Measurements from ENCODE around the gene PTCD1. TPM values are rescaled to one million over a fixed set of nuclear protein-coding genes. Genes with fewer than 3 reads are reported as not detected.

Gene PTCD1
- total and polyA plus RNA-seq, 10 donors, result 2.1 to 17.5 (median 5.3) TPM

DNA sequence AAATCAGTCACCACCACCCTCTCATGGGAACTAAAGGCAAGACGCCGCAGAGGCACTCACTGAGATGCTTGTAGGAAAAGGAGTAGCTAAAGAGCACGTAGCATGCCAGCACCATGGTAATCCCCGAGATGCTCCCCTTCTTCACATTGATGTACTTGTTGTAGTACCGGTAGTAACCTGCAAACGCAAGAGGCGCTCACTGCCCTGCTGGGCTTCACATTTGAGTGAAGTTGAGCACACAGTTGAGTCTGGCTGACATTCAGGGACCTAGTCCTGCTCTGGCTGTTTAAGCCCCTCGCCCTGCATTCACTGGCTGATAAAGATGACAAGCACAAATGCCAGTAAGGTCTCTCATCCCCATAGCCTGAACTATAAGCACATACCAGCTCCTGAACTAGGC is 20.5 kb upstream of the PTCD1 start:
- H3K27me3 ChIP-seq (replicated peaks in 1 of 7), result no peaks in the 10 kb centered on the region
- H3K4me3 ChIP-seq, result no peak overlapping the region
- intact Hi-C loops (cut with DNase I; ENCODE audit: low total_unique reads), result no loop called here
- no peak for DNase-seq
- H3K27ac ChIP-seq, result no peak overlapping the region
- TF ChIP-seq, protein P1, sequence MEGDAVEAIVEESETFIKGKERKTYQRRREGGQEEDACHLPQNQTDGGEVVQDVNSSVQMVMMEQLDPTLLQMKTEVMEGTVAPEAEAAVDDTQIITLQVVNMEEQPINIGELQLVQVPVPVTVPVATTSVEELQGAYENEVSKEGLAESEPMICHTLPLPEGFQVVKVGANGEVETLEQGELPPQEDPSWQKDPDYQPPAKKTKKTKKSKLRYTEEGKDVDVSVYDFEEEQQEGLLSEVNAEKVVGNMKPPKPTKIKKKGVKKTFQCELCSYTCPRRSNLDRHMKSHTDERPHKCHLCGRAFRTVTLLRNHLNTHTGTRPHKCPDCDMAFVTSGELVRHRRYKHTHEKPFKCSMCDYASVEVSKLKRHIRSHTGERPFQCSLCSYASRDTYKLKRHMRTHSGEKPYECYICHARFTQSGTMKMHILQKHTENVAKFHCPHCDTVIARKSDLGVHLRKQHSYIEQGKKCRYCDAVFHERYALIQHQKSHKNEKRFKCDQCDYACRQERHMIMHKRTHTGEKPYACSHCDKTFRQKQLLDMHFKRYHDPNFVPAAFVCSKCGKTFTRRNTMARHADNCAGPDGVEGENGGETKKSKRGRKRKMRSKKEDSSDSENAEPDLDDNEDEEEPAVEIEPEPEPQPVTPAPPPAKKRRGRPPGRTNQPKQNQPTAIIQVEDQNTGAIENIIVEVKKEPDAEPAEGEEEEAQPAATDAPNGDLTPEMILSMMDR (IDR thresholded peaks at IDR 0.05 in 8 of 11, conservative IDR thresholded peaks at IDR 0.05 in 3 of 11), result peak in 2 of 11 experiments; percentile 8 to 33
- TF ChIP-seq POLR2A (IDR thresholded peaks at IDR 0.05), result no peak
- H3K4me1 ChIP-seq, result peaks cover 3 to 61% (median 36%) of the 10 kb centered on the region in 6 donors
- H3K36me3 ChIP-seq, result peaks cover 0 to 100% (median 60%) of the 10 kb centered on the region in 6 donors
- no peaks in the 10 kb centered on the region for H3K9me3 ChIP-seq
- 87 to 97% (median 91%) methylated on average over 8 of the region's 8 CpGs for WGBS, 5 donors

DNA sequence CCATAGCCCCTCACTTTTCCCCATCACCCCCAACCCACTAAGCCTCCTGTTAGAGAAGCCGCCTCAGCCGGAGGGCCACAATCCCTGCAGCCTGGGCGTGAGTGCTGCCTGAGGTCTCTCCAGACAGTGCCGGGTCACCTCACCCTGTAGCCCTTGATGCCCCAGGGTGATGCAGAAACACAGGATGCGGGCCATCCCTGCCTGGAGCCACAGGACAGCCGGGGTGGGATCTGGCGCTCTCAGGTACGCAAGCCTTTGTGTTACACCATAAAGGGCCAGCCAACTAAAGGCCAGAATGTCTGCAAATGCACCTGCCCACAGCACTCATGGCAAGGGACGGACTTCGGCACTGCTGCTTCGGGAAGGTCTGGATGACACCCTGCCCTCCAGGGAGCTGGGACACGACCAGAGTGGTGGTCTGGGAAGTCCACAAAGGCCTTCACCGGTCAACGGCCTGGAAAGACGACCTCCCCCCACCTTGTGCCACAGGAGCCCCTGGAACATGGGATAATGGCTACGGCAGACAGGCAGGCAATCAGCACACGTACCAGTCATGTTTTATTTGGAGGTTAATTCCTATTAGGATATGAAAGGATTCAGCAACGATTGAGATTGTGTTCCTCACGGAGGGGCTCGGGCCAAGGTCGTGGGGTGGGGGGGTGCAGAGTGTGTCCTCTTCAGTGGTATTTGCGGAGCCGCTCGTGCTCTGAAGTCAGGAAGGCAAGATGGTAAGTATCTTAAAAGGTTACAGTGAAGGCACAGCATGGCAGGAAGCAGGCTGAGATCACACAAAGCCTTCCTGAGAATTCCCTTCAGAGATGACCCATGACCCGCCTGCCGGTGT is 19.3 kb upstream of the PTCD1 start:
- DNase-seq, result no peak
- peaks cover 0 to 100% (median 69%) of the 10 kb centered on the region in 6 donors for H3K36me3 ChIP-seq
- no peak overlapping the region for H3K4me3 ChIP-seq
- WGBS, 5 donors, result 76 to 87% (median 85%) methylated on average over 13 to 26 of the region's 26 CpGs
- H3K4me1 ChIP-seq, result peaks cover 3 to 56% (median 26%) of the 10 kb centered on the region in 6 donors
- intact Hi-C loops (cut with DNase I; ENCODE audit: low total_unique reads), result no loop called here
- H3K9me3 ChIP-seq, result no peaks in the 10 kb centered on the region
- no peak overlapping the region for H3K27ac ChIP-seq
- TF ChIP-seq POLR2A (IDR thresholded peaks at IDR 0.05) (no peak), POLR2AphosphoS5 (IDR thresholded peaks at IDR 0.05) (peak; percentile 24 to 65 (median 32))
- TF ChIP-seq, protein P1 (IDR thresholded peaks at IDR 0.05 in 8 of 11, conservative IDR thresholded peaks at IDR 0.05 in 3 of 11), result no peak
- no peaks in the 10 kb centered on the region for H3K27me3 ChIP-seq (replicated peaks in 1 of 7)

DNA sequence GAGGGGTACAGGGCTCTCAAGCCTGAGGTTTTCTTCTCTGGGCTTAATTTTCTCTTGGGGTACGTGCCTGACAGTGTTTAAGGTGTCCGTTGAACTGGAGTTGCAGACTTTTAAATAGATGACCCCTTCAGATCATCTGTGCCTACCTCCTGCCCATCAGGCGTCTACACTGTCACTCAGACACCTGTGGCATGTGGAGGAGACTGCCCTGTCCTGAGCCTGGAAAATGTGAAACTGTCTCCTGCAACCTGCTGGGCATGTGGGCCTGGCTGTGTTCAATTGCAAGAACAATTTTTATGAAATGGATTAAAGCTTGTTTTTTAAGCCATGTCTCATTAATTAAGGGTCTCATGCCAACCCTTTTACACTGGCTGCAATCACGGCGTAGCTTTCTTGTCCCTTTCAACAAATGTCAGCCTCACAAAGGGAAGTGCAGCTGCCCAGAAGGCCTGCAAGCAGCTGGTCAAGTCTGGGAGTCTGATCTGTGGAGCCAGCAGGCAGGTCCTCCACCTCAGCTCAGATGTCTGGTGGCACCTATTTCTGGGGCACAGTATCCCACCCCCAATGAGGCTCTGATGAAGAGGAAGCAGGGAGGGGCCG is 18.6 kb upstream of the PTCD1 start:
- Histone ChIP-seq H3K4me3 (no peak overlapping the region), H3K27me3 (replicated peaks in 1 of 7) (no peaks in the 10 kb centered on the region), H3K9me3 (no peaks in the 10 kb centered on the region), H3K4me1 (peaks cover 0 to 56% (median 23%) of the 10 kb centered on the region in 6 donors), H3K36me3 (peaks cover 0 to 100% (median 76%) of the 10 kb centered on the region in 6 donors), H3K27ac (no peak overlapping the region)
- intact Hi-C loops (cut with DNase I; ENCODE audit: low total_unique reads), result no loop called here
- no peak for DNase-seq
- TF ChIP-seq POLR2AphosphoS5 (IDR thresholded peaks at IDR 0.05) (no peak), POLR2A (IDR thresholded peaks at IDR 0.05) (no peak)
- TF ChIP-seq, protein P1 (IDR thresholded peaks at IDR 0.05 in 8 of 11, conservative IDR thresholded peaks at IDR 0.05 in 3 of 11), result no peak
- 84 to 92% (median 87%) methylated on average over 6 of the region's 6 CpGs for WGBS, 5 donors

DNA sequence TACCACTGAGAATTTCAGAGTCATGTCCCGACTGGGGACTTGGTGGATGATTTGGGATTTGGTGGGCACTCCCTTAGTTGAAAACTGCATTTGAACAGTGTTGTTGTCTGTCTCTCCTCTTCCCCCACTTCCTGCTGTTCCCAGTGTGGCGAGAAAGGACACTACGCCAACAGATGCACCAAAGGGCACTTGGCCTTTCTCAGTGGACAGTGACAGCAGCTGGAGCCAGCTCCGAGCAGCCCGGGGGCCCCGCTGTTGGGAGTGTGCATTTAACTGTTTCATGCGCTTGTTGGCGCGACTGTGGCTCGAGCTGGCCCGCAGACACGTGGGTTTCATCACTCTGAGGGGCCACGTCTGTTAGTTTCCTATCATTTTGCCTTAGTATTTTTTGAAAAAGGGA is 17.7 kb upstream of the PTCD1 start:
- intact Hi-C loops (cut with DNase I; ENCODE audit: low total_unique reads), result no loop called here
- H3K4me1 ChIP-seq, result peaks cover 0 to 48% (median 19%) of the 10 kb centered on the region in 6 donors
- no peaks in the 10 kb centered on the region for H3K9me3 ChIP-seq
- peaks cover 0 to 100% (median 80%) of the 10 kb centered on the region in 6 donors for H3K36me3 ChIP-seq
- no peak overlapping the region for H3K4me3 ChIP-seq
- H3K27ac ChIP-seq, result no peak overlapping the region
- WGBS, 5 donors, result 66 to 88% (median 83%) methylated on average over 13 of the region's 13 CpGs
- DNase-seq, result no peak
- TF ChIP-seq POLR2A (IDR thresholded peaks at IDR 0.05), result no peak
- no peak for TF ChIP-seq POLR2AphosphoS5 (IDR thresholded peaks at IDR 0.05)
- TF ChIP-seq, protein P1 (IDR thresholded peaks at IDR 0.05 in 8 of 11, conservative IDR thresholded peaks at IDR 0.05 in 3 of 11), result no peak
- H3K27me3 ChIP-seq (replicated peaks in 1 of 7), result no peaks in the 10 kb centered on the region

Data from spleen (tissue), 11 donors.